Activated T-helper 9 cell treated with anti-CD3 and anti-CD28 coated beads, Interleukin-2, amount 50 U/mL, for 16 hours (primary cell): ENCODE results near the gene MLLT1.

Experiments used
- DNase-seq: peaks from one replicate; pipeline ENCODE4 v3.0.0-alpha.2; 2020; ENCODE audit warnings: low read depth

Gene MLLT1

GRCh38 chr19:6259312-6259861, 20.4 kb downstream of the MLLT1 start:
- no peak for DNase-seq

- DNase-seq, result no peak
These were observed 20.9 kb downstream of the MLLT1 start for GRCh38 chr19:6258812-6259311.

- no peak for DNase-seq
These were observed 25.6 kb downstream of the MLLT1 start for GRCh38 chr19:6253954-6254733.

- DNase-seq, result no peak
These were observed 27.7 kb downstream of the MLLT1 start for GRCh38 chr19:6252066-6252465.

- no peak for DNase-seq
These were observed 28.9 kb downstream of the MLLT1 start for GRCh38 chr19:6250909-6251308.

- no peak for DNase-seq
These were observed 29.7 kb downstream of the MLLT1 start for GRCh38 chr19:6250024-6250615.

GRCh38 chr19:6249296-6249695, 30.5 kb downstream of the MLLT1 start:
- DNase-seq, result no peak

- no peak for DNase-seq
These were observed 30.9 kb downstream of the MLLT1 start for GRCh38 chr19:6248844-6249243.

GRCh38 chr19:6248341-6248740, 31.4 kb downstream of the MLLT1 start:
- no peak for DNase-seq

GRCh38 chr19:6247007-6247288, 32.8 kb downstream of the MLLT1 start:
- no peak for DNase-seq

GRCh38 chr19:6246174-6247006, 33.4 kb downstream of the MLLT1 start:
- DNase-seq, result no peak

GRCh38 chr19:6242677-6243076, 37.1 kb downstream of the MLLT1 start:
- no peak for DNase-seq

- no peak for DNase-seq
These were observed 37.9 kb downstream of the MLLT1 start for GRCh38 chr19:6241680-6242377.

GRCh38 chr19:6241056-6241455, 38.7 kb downstream of the MLLT1 start:
- no peak for DNase-seq

GRCh38 chr19:6239871-6240676, 39.7 kb downstream of the MLLT1 start:
- DNase-seq, result no peak

- DNase-seq, result peak; percentile 12
These were observed 40.4 kb downstream of the MLLT1 start for GRCh38 chr19:6239401-6239844.

GRCh38 chr19:6238643-6239281, 41.0 kb downstream of the MLLT1 start:
- no peak for DNase-seq

GRCh38 chr19:6238256-6238642, 41.5 kb downstream of the MLLT1 start:
- no peak for DNase-seq

- no peak for DNase-seq
These were observed 43.2 kb downstream of the MLLT1 start for GRCh38 chr19:6236310-6237291.
